CMK (cell line): Measurements from ENCODE around the gene MIGA1.

Experiments used
- DNase-seq: peaks from one replicate; pipeline ENCODE4 v3.0.0-alpha.2; 2010; ENCODE audit warnings: low read depth

Gene MIGA1

GRCh38 chr1:77925518-77925917, 146.1 kb downstream of the MIGA1 start:
- DNase-seq = no peak

- DNase-seq = no peak
These were observed 146.5 kb downstream of the MIGA1 start for GRCh38 chr1:77925956-77926355.

DNA sequence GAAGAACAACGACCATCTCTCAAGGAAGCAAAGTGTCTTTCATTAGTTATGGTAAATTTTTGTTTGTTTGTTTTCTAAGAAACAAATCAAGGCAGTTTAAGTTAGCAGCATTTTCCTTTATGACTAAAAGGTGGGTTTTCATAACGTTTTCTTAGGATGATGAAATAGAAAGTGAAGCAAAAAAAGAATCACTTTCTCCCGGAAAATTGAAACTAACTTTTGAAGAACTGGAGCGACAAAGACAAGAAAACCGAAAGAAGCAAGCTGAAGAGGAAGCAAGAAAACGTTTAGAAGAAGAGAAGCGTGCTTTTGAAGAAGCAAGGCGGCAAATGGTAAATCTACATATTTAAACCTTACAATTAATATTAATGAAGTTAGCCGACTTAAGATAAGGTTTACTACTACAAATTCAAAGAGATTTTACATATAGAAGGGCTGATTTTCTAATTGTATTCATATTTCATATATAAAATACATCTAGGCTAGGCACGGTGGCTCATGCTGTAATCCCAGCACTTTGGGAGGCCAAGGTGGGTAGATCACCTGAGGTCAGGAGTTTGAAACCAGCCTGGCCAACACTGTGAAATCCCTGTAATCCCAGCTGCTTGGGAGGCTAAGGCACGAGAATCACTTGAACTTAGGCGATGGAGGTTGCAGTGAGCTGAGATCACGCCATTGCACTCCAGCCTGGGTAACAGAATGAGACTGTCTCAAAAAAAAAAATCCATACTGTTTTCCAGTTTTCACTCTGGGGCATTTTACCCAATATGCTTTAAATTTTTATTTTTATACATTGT, 147.3 kb downstream of the MIGA1 start:
- no peak for DNase-seq

DNA sequence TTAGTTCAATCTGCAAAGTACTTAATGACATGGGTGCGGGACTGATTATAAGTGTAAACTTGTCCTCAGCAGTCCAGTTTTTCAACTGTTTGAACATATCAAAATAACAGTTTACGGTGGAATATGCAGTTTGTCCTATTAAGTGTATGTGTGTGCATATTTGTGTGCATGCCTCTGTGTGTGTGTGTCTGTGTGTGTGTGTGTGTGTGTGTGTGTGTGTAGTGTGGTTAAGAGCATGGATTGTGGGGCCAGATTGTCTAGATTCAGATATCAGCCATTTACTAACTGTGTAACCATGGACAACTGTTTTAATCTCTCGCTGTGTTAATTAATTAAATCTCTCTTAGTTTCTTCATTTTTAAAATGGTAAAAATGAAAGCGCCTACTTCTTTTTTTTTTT, 148.0 kb downstream of the MIGA1 start:
- no peak for DNase-seq
